IPS-18a (cell line): ENCODE results near the gene GAN.

Source experiments
- H3K27ac ChIP-seq: one replicate; pipeline ENCODE4 v1.5.1; 2013; ENCODE audit warnings: low read length
- H3K27me3 ChIP-seq: one replicate; pipeline ENCODE4 v1.6.1; 2013; ENCODE audit warnings: mild to moderate bottlenecking, low read length; ENCODE audit not compliant: control insufficient read depth, insufficient read depth
- H3K36me3 ChIP-seq: one replicate; pipeline ENCODE4 v1.6.1; 2013; ENCODE audit warnings: low read depth, low read length; ENCODE audit not compliant: control insufficient read depth
- H3K4me1 ChIP-seq: one replicate; pipeline ENCODE4 v1.6.1; 2013; ENCODE audit warnings: low read depth, low read length; ENCODE audit not compliant: control insufficient read depth
- H3K4me3 ChIP-seq: one replicate; pipeline ENCODE4 v1.5.1; 2013; ENCODE audit warnings: low read length
- H3K9ac ChIP-seq: one replicate; pipeline ENCODE4 v1.6.1; 2013; ENCODE audit warnings: mild to moderate bottlenecking, low read length, moderate library complexity
- H3K9me3 ChIP-seq: one replicate; pipeline ENCODE4 v1.6.1; 2013; ENCODE audit warnings: low read depth, low read length; ENCODE audit not compliant: control insufficient read depth

GAN gene, protein sequence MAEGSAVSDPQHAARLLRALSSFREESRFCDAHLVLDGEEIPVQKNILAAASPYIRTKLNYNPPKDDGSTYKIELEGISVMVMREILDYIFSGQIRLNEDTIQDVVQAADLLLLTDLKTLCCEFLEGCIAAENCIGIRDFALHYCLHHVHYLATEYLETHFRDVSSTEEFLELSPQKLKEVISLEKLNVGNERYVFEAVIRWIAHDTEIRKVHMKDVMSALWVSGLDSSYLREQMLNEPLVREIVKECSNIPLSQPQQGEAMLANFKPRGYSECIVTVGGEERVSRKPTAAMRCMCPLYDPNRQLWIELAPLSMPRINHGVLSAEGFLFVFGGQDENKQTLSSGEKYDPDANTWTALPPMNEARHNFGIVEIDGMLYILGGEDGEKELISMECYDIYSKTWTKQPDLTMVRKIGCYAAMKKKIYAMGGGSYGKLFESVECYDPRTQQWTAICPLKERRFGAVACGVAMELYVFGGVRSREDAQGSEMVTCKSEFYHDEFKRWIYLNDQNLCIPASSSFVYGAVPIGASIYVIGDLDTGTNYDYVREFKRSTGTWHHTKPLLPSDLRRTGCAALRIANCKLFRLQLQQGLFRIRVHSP

DNA sequence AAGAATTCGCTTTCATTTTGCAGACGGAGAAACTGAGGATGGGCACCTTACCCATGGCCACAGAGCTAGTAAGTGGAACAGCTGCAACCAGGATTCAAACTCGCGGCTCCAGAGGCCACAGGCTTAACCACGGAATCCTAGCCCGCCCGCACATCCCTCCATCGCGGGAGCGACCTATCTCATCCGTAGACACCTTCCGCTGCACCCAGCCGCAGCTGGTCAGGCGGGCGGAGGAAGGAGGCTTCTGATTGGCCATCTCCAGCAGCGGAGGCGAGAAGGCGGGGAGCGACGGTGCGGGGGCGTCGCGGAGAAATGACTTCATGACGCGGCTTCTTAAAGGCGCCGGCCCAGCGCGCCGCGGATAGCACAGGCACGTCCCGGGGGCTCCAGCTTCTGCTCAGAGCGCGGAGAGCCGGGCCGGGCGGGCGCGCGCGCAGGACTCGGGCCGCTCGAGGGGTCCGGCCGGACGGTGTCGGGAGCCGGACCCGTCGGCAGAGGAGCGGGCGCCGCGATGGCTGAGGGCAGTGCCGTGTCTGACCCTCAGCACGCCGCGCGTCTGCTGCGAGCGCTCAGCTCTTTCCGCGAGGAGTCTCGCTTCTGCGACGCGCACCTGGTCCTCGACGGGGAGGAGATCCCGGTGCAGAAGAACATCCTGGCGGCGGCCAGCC lies at the start of gene GAN:
GAN (plus strand) TSS at position 360 of the 668 bp plus-strand sequence; CDS start at position 512, 152 bp downstream.
- no peaks in the 10 kb centered on the region for H3K9me3 ChIP-seq
- peak within 1 kb of the TSS; percentile 80 for H3K4me3 ChIP-seq
- peak within 1 kb of the TSS; percentile 26 for H3K27ac ChIP-seq
- no peaks in the 10 kb centered on the region for H3K36me3 ChIP-seq
- H3K9ac ChIP-seq, result peak within 1 kb of the TSS; percentile 83
- H3K4me1 ChIP-seq, result peaks cover 9% of the 10 kb centered on the region
- H3K27me3 ChIP-seq, result peaks cover 11% of the 10 kb centered on the region

DNA sequence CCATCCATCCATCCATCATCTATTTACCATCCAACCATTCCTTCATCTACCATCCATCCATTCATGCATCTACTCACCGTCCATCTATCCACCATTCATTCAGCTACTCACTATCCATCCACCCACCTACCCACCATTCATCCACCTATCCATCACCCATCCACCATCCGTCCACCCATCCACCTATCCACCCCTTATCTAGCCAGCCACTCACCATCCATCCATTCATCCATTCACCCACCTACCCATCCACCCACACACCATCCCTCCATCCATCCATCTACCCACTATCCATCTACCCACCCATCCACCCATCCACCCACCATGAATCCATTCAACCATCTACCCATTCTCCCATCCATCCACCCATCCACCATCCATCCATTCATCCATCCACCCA lies 49.7 kb upstream of the GAN start:
- Histone ChIP-seq H3K9ac (no peak overlapping the region), H3K4me3 (no peak overlapping the region), H3K27ac (no peak overlapping the region), H3K27me3 (no peaks in the 10 kb centered on the region), H3K4me1 (no peaks in the 10 kb centered on the region), H3K9me3 (no peaks in the 10 kb centered on the region), H3K36me3 (no peaks in the 10 kb centered on the region)

DNA sequence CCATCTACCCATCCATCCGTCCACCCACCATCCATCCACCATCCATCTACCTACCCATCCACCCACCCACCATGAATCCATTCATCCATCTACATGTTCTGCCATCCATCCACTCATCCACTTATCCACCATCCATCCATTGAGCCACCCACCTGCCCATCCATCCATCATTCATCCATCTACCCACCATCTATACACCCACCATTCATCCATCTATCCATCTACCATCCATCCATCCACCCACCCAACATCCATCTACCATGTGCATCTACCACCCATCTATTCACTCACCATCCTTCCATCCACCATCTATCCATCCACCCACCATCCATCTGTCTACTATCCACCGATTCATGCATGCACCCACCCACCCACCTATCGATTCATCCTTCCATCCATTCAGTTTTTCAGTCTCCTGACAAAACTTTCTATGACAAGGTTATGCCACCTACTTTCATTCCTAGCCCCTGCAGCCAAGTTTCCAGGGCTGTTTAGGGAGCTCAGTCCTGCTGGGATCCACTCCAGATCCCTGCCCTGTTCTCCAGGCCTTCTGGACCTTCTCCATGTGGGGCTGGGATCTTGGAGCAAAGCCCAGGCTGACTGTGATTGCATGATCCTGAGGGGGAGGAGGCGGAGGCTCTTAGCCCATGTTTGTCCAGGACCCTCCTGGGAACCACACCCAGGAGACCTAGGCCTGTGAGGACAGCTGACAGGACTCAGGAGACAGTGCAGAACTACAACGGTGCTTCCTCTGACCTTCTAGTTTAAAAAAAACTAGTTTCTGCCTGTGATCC lies 48.9 kb upstream of the GAN start:
- Histone ChIP-seq H3K4me3 (no peak overlapping the region), H3K9me3 (no peaks in the 10 kb centered on the region), H3K4me1 (no peaks in the 10 kb centered on the region), H3K27me3 (no peaks in the 10 kb centered on the region), H3K9ac (no peak overlapping the region), H3K36me3 (no peaks in the 10 kb centered on the region), H3K27ac (no peak overlapping the region)

DNA sequence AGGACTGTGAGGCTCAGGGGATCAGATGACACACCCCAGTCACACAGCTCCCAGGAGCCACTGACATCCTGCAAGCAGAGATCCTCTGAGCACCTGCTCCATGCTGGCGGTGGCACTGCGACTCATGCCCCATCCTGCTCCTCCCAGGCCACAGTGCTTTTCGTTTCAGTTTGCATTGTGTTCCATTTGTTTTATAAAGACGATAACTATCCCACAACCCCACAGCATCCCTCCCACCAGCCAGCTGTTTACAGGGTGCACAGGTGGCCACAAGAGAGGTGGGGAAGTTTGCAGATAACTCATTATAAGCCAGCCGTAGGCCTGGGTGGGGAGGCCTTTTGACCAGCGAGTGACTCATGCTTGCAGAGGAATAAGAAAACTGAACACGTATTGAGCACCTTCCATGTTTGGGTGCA lies 48.1 kb upstream of the GAN start:
- no peaks in the 10 kb centered on the region for H3K4me1 ChIP-seq
- no peak overlapping the region for H3K4me3 ChIP-seq
- no peak overlapping the region for H3K27ac ChIP-seq
- no peaks in the 10 kb centered on the region for H3K9me3 ChIP-seq
- no peak overlapping the region for H3K9ac ChIP-seq
- no peaks in the 10 kb centered on the region for H3K36me3 ChIP-seq
- H3K27me3 ChIP-seq, result no peaks in the 10 kb centered on the region

DNA sequence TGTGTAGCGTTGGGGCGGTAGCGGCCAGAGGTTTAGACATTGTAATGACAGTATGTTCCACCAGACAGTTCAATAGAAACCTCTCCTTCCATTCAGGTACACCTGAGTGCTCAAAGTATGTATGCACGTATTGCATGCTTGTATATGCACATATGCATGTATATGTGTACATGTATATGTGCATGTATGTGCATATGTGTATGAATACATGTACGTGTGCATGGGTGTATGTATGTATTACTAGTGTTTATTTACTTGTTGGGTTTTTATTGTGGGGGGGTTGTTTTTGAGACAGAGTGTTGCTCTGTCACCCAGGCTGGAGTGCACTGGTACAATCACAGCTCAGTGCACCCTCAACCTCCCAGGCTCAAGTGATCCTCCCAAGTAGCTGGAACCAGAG lies 46.3 kb upstream of the GAN start:
- Histone ChIP-seq H3K9me3 (no peaks in the 10 kb centered on the region), H3K27me3 (no peaks in the 10 kb centered on the region), H3K4me3 (no peak overlapping the region)

GRCh38 chr16:81273223-81273950 lies 41.4 kb upstream of the GAN start:
- no peaks in the 10 kb centered on the region for H3K27me3 ChIP-seq

More for the DNA sequence above, 46.3 kb upstream of the GAN start:
- Histone ChIP-seq H3K4me1 (no peaks in the 10 kb centered on the region), H3K36me3 (no peaks in the 10 kb centered on the region), H3K9ac (no peak overlapping the region), H3K27ac (no peak overlapping the region)

GRCh38 chr16:81275064-81275532 lies 39.7 kb upstream of the GAN start:
- Histone ChIP-seq H3K4me1 (no peaks in the 10 kb centered on the region), H3K9me3 (no peaks in the 10 kb centered on the region), H3K36me3 (no peaks in the 10 kb centered on the region), H3K27me3 (no peaks in the 10 kb centered on the region), H3K27ac (no peak overlapping the region), H3K9ac (no peak overlapping the region), H3K4me3 (no peak overlapping the region)

More at GRCh38 chr16:81273223-81273950, 41.4 kb upstream of the GAN start:
- no peak overlapping the region for H3K27ac ChIP-seq
- H3K4me3 ChIP-seq, result no peak overlapping the region
- no peaks in the 10 kb centered on the region for H3K4me1 ChIP-seq
- no peaks in the 10 kb centered on the region for H3K36me3 ChIP-seq
- no peak overlapping the region for H3K9ac ChIP-seq
- no peaks in the 10 kb centered on the region for H3K9me3 ChIP-seq

DNA sequence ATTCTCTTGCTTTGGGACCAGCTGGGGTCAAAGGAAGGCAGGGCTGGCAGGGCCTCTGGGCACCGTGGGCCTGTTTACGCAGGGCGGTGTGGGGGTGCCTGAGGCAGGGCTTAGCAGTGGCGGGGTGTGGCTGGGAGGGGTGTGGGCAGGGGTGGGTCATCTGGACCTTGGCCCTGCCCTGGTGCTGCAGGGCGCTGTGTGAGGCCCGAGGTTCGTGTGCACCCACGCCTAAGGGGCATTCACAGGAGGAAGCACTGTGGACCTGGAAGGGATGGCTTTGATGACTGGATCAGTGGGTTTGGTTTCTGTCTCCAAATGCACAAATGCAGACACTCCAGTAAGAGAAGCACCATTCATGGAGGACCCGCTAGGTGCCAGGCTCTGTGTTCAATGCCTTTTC lies 39.0 kb upstream of the GAN start:
- H3K36me3 ChIP-seq, result no peaks in the 10 kb centered on the region
- H3K27me3 ChIP-seq, result no peaks in the 10 kb centered on the region
- no peaks in the 10 kb centered on the region for H3K4me1 ChIP-seq
- H3K4me3 ChIP-seq, result no peak overlapping the region
- H3K27ac ChIP-seq, result no peak overlapping the region
- no peaks in the 10 kb centered on the region for H3K9me3 ChIP-seq
- no peak overlapping the region for H3K9ac ChIP-seq

- Histone ChIP-seq H3K4me3 (no peak overlapping the region), H3K9ac (no peak overlapping the region), H3K27me3 (no peaks in the 10 kb centered on the region), H3K4me1 (no peaks in the 10 kb centered on the region), H3K9me3 (no peaks in the 10 kb centered on the region), H3K36me3 (no peaks in the 10 kb centered on the region), H3K27ac (no peak overlapping the region)
These were observed 38.4 kb upstream of the GAN start for GRCh38 chr16:81276323-81276722.

GRCh38 chr16:81277541-81278080 lies 37.2 kb upstream of the GAN start:
- Histone ChIP-seq H3K9ac (no peak overlapping the region), H3K4me1 (no peaks in the 10 kb centered on the region), H3K27ac (no peak overlapping the region), H3K4me3 (no peak overlapping the region), H3K36me3 (no peaks in the 10 kb centered on the region), H3K27me3 (no peaks in the 10 kb centered on the region), H3K9me3 (no peaks in the 10 kb centered on the region)
